HCT116 (cell line): Measurements from ENCODE around the gene MEIOB. TPM values are rescaled to one million over a fixed set of nuclear protein-coding genes. Genes with fewer than 3 reads are reported as not detected.
"Not testable (repeated sequence)": the region's sequence is repeated elsewhere in the genome, so short reads cannot be mapped to it uniquely, and the experiment has no call there.

Experiments
- ATAC-seq: fragments of 200-7000 bp; cut with Tn5 transposase; 2 replicates; pipeline ENCODE4 v1.9.1; 2020; ENCODE audit warnings: mild to moderate bottlenecking, moderate library complexity
- BruUV-seq: library from RNA; stranded (reverse); fragments of 400-500 nt; replicated peaks from 2 replicates; lab custom pipeline; 2021; lab: Mats Ljungman, UMichigan
- CTCF ChIA-PET: fragments of 300-600 bp; sonication (Branson Sonifier 250); formaldehyde crosslinking; loops from one replicate; lab custom pipeline; 2021; ENCODE audit warnings: antibody characterized with exemption; lab: Charles Lee
- POLR2A ChIA-PET: fragments of 300-600, 350-600 bp; sonication (Branson Sonifier 250); formaldehyde crosslinking; loops from one replicate; lab custom pipeline; 2021; ENCODE audit warnings: antibody characterized with exemption; lab: Charles Lee
- RAD21 ChIA-PET, 2 experiments: fragments of 300-600 bp; sonication (Branson Sonifier 250); formaldehyde crosslinking; loops; one replicate each; lab custom pipeline; 2023; ENCODE audit warnings: low total read pairs in 2 of 2; ENCODE audit not compliant: uncharacterized antibody in 2 of 2, unreplicated experiment in 2 of 2, low non-redundant PET in 1 of 2; lab: Charles Lee
- DNase-seq: peaks from one replicate; pipeline ENCODE4 v3.0.0-alpha.2; 2010; ENCODE audit warnings: low read depth, low spot score
- H2AFZ ChIP-seq: fragments of 200-600 bp; shearing (Covaris generic), sonication (generic); 2 replicates; pipeline ENCODE4 v1.6.1; 2017; ENCODE audit warnings: low read depth, mixed run types, mixed read lengths, antibody characterized with exemption, low read length; ENCODE audit not compliant: poor library complexity, severe bottlenecking
- H3K27ac ChIP-seq: 2 replicates; pipeline ENCODE4 v1.5.1; 2012; ENCODE audit warnings: low read depth, low read length
- H3K27me3 ChIP-seq: fragments of 200-600 bp; sonication (generic); 2 replicates; pipeline ENCODE4 v1.6.1; 2016; ENCODE audit warnings: mixed run types, low read length, mixed read lengths; ENCODE audit not compliant: insufficient read depth
- H3K36me3 ChIP-seq, 2 experiments: fragments of 200-500 bp in 1 of 2; fragments of 200-600 bp in 1 of 2; sonication (Bioruptor generic) in 1 of 2; sonication (generic) in 1 of 2; 2 replicates each; pipeline versions ENCODE4 v1.5.1 to v1.6.1; 2014 to 2016; ENCODE audit warnings: low read length in 2 of 2, inconsistent platforms in 1 of 2, mixed read lengths in 1 of 2, mixed run types in 1 of 2; ENCODE audit not compliant: insufficient read depth in 2 of 2, control insufficient read depth in 1 of 2
- H3K4me1 ChIP-seq, 2 experiments: fragments of 200-600 bp in 1 of 2; sonication (generic) in 1 of 2; 2 replicates each; pipeline versions ENCODE4 v1.5.1 to v1.6.1; 2012 to 2017; ENCODE audit warnings: low read length in 2 of 2, inconsistent platforms in 1 of 2, mild to moderate bottlenecking in 1 of 2, mixed read lengths in 1 of 2, mixed run types in 1 of 2, moderate library complexity in 1 of 2; ENCODE audit not compliant: insufficient read depth in 2 of 2, control insufficient read depth in 1 of 2
- H3K4me2 ChIP-seq: fragments of 200-600 bp; sonication (generic); 2 replicates; pipeline ENCODE4 v1.6.1; 2017; ENCODE audit warnings: mixed run types, low read length, mixed read lengths
- H3K4me3 ChIP-seq, 2 experiments: fragments of 200-600 bp in 1 of 2; sonication (generic) in 1 of 2; replicated peaks in 1 of 2; 2 replicates each; pipeline ENCODE4 v1.5.1; 2011 to 2016; ENCODE audit warnings: low read length in 2 of 2, control low read depth in 1 of 2, low read depth in 1 of 2, mild to moderate bottlenecking in 1 of 2, mixed read lengths in 1 of 2, mixed run types in 1 of 2
- H3K79me2 ChIP-seq: fragments of 200-600 bp; sonication (generic); 2 replicates; pipeline ENCODE4 v1.6.1; 2017; ENCODE audit warnings: mild to moderate bottlenecking, mixed run types, low read length, moderate library complexity, mixed read lengths; ENCODE audit not compliant: insufficient read depth
- H3K9ac ChIP-seq: fragments of 200-600 bp; sonication (generic); 2 replicates; pipeline ENCODE4 v1.6.1; 2016; ENCODE audit warnings: low read length, mixed read lengths
- H3K9me2 ChIP-seq: fragments of 200-600 bp; sonication (generic), shearing (Covaris generic); 2 replicates; pipeline ENCODE4 v1.6.1; 2017; ENCODE audit warnings: mixed run types, mild to moderate bottlenecking, moderate library complexity; ENCODE audit not compliant: insufficient read depth
- H3K9me3 ChIP-seq, 2 experiments: fragments of 200-500 bp in 1 of 2; fragments of 200-600 bp in 1 of 2; sonication (Bioruptor generic) in 1 of 2; sonication (generic) in 1 of 2; 2 replicates each; pipeline ENCODE4 v1.6.1; 2014 to 2017; ENCODE audit warnings: low read length in 2 of 2, mixed read lengths in 2 of 2, inconsistent platforms in 1 of 2, low read depth in 1 of 2, mild to moderate bottlenecking in 1 of 2, mixed run types in 1 of 2, moderate library complexity in 1 of 2; ENCODE audit not compliant: control insufficient read depth in 1 of 2, insufficient read depth in 1 of 2
- H4K20me1 ChIP-seq: fragments of 200-600 bp; sonication (generic), shearing (Covaris generic); 2 replicates; pipeline ENCODE4 v1.6.1; 2017; ENCODE audit warnings: mixed run types, mild to moderate bottlenecking, moderate library complexity; ENCODE audit not compliant: insufficient read depth
- CEBPB ChIP-seq: IDR thresholded peaks from 2 replicates; pipeline ENCODE4 v1.6.1; 2012; ENCODE audit warnings: low read depth
- YY1 ChIP-seq: IDR thresholded peaks from 2 replicates; pipeline ENCODE4 v1.6.1; 2011; ENCODE audit warnings: low read length, low read depth, moderate library complexity, mild to moderate bottlenecking; ENCODE audit not compliant: insufficient replicate concordance; ENCODE audit errors: extremely low read depth
- intact Hi-C: fragments of 100-400 bp; cut with micrococcal nuclease; formaldehyde crosslinking; loops from 2 replicates; pipeline ENCODE4 v1.10.0; 2022
- total RNA-seq: library from RNA; stranded (reverse); gene quantifications from one replicate; pipeline ENCODE4 v1.2.1, GENCODE V29; 2021; ENCODE audit not compliant: unreplicated experiment

The MEIOB gene
- total RNA-seq, 1 experiment from 2014 or later: 0.59 TPM

- POLR2A ChIA-PET: no interaction called here
- H3K27ac ChIP-seq: no peak overlapping the region
- H3K9ac ChIP-seq: no peak overlapping the region
- no peaks in the 10 kb centered on the region for H3K79me2 ChIP-seq
- H3K9me3 ChIP-seq: peaks cover 0 to 4% of the 10 kb centered on the region in 2 experiments; a peak in 2 of 4 replicates
- no peak overlapping the region for H3K4me2 ChIP-seq
- ATAC-seq (no peak), DNase-seq (no peak)
- no peaks in the 10 kb centered on the region for H3K9me2 ChIP-seq
- CTCF ChIA-PET: no interaction called here
- no peak overlapping the region for H3K4me3 ChIP-seq
- no TSS peak for BruUV-seq
- TF ChIP-seq CEBPB (no peak), YY1 (no peak)
- no peaks in the 10 kb centered on the region for H3K27me3 ChIP-seq
- RAD21 ChIA-PET: no interaction called here
- H3K4me1 ChIP-seq: no peaks in the 10 kb centered on the region
- no peaks in the 10 kb centered on the region for H4K20me1 ChIP-seq
- intact Hi-C loops: no loop called here
- H3K36me3 ChIP-seq: no peaks in the 10 kb centered on the region
- H2AFZ ChIP-seq: no peak overlapping the region
Observed at GRCh38 chr16:1800701-1801100, 71.3 kb downstream of the MEIOB start.

- ATAC-seq, H3K27ac ChIP-seq, RAD21 ChIA-PET, DNase-seq, CTCF ChIA-PET, H3K4me1 ChIP-seq, H3K9me2 ChIP-seq, H4K20me1 ChIP-seq, H3K27me3 ChIP-seq, H3K9me3 ChIP-seq, H3K79me2 ChIP-seq, H3K4me3 ChIP-seq, H2AFZ ChIP-seq, H3K4me2 ChIP-seq, H3K9ac ChIP-seq, intact Hi-C loops, BruUV-seq, H3K36me3 ChIP-seq: not testable (repeated sequence)
- POLR2A ChIA-PET: interaction anchor here (0.6 kb wide), 1 partner anchor 162 kb away, joined by 4 read pairs; no protein-coding TSS in a partner anchor
Observed at GRCh38 chr16:1799263-1799662, 72.7 kb downstream of the MEIOB start.
